Inflammatory macrophage treated with lipopolysaccharide for 4 hours (primary cell): ENCODE results near the gene FMN1.

Experiments
- DNase-seq: peaks from one replicate; pipeline ENCODE4 v3.0.0-alpha.2; 2020

Gene FMN1

GRCh38 chr15:32817577-32817976 is 376.9 kb downstream of the FMN1 start:
- no peak for DNase-seq

- DNase-seq, result no peak
Observed at GRCh38 chr15:32807331-32807730, 387.2 kb downstream of the FMN1 start.

- DNase-seq, result no peak
Observed at GRCh38 chr15:32803631-32804030, 390.9 kb downstream of the FMN1 start.

- DNase-seq, result no peak
Observed at GRCh38 chr15:32802286-32802936, 392.1 kb downstream of the FMN1 start.

- no peak for DNase-seq
Observed at GRCh38 chr15:32799936-32800535, 394.5 kb downstream of the FMN1 start.

GRCh38 chr15:32796856-32797255 is 397.7 kb downstream of the FMN1 start:
- no peak for DNase-seq

- no peak for DNase-seq
Observed at GRCh38 chr15:32794973-32795372, 399.5 kb downstream of the FMN1 start.

- no peak for DNase-seq
Observed at GRCh38 chr15:32792436-32792835, 402.1 kb downstream of the FMN1 start.

- no peak for DNase-seq
Observed at GRCh38 chr15:32790352-32790999, 404.0 kb downstream of the FMN1 start.

- no peak for DNase-seq
Observed at GRCh38 chr15:32787949-32788348, 406.6 kb downstream of the FMN1 start.

- no peak for DNase-seq
Observed at GRCh38 chr15:32786906-32787305, 407.6 kb downstream of the FMN1 start.

- no peak for DNase-seq
Observed at GRCh38 chr15:32784581-32784980, 409.9 kb downstream of the FMN1 start.

- DNase-seq, result no peak
Observed at GRCh38 chr15:32781781-32782180, 412.7 kb downstream of the FMN1 start.

- no peak for DNase-seq
Observed at GRCh38 chr15:32778391-32779176, 415.9 kb downstream of the FMN1 start.

GRCh38 chr15:32775103-32775502 is 419.4 kb downstream of the FMN1 start:
- no peak for DNase-seq

GRCh38 chr15:32774022-32774421 is 420.5 kb downstream of the FMN1 start:
- DNase-seq, result no peak

GRCh38 chr15:32767236-32767635 is 427.3 kb downstream of the FMN1 start:
- DNase-seq, result no peak

- DNase-seq, result no peak
Observed at GRCh38 chr15:32766101-32766500, 428.4 kb downstream of the FMN1 start.

- DNase-seq, result no peak
Observed at GRCh38 chr15:32765236-32765635, 429.3 kb downstream of the FMN1 start.

GRCh38 chr15:32763295-32763694 is 431.2 kb downstream of the FMN1 start:
- no peak for DNase-seq

- no peak for DNase-seq
Observed at GRCh38 chr15:32757426-32757825, 437.1 kb downstream of the FMN1 start.

- no peak for DNase-seq
Observed at GRCh38 chr15:32750979-32751378, 443.5 kb downstream of the FMN1 start.

GRCh38 chr15:32747921-32748342 is 446.6 kb downstream of the FMN1 start:
- DNase-seq, result no peak
